GM19193 (cell line): ENCODE results near the gene TKTL1.
A peak's percentile ranks its signal among the peaks of the same experiment; 100 is the strongest.

ENCODE experiments used
- POLR2A ChIP-seq: IDR thresholded peaks from 4 replicates; pipeline ENCODE4 v1.6.1; 2011; ENCODE audit not compliant: insufficient read depth, insufficient read length; ENCODE audit errors: extremely low read depth

Gene TKTL1

DNA sequence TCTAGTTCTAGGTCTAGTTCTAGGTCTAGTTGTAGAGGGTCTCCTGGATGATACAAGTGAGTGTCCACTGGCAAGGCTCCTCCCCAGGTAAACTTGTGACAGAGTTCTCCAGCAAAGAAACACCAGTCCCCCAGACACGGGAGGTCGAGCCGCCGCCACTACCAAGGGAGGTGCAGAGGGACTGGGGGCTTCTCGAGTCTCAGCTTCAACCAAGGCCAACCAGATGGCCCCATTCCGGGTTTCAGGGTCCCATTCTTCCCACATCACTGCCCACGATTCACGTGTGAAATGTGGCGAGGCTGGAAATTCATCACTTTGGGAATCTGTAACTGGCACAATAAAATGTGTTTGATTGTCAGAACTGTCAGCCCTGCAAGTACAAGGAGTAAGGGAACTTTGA lies 37.5 kb downstream of the TKTL1 start:
- TF ChIP-seq POLR2A = no peak

DNA sequence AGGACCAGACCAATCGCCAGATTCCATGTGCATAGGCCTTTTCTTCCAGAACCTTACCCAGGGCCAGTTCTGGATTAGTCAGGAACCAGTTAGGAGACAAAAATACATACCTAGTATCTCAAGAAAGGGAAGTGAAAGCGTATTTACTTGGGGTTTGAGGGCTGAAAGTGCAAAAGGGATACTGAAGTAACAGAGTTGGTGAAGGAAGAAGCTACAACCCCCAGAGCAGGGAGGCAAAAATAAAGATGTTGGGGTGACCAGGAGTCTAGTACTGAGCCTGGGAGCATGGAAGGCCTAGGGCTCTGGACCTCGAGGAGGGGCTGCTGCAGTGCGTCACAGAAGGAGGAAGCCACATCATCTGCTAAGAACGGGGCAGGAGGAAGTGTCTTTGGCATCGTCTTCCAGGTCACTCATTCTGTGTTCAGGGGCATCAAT lies 38.3 kb downstream of the TKTL1 start:
- no peak for TF ChIP-seq POLR2A

DNA sequence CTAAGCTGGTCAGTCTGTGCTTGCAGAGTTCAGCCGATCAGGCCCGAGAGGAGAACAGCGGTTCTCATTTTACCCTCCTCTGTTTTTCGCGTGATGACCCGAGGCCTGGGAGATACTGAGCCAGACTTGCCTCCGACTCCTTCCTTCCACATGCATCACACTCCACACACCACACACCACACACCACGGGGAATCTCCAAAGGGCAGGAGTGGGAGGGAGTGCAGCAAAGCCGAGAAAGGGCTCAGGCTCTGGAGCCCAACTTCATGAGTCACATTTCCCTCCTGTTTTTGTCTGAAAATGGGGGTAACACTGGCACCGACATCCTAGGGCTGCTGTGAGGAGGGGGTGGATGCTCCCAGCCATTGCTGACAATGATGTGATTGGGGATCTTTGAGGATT lies 38.9 kb downstream of the TKTL1 start:
- no peak for TF ChIP-seq POLR2A

DNA sequence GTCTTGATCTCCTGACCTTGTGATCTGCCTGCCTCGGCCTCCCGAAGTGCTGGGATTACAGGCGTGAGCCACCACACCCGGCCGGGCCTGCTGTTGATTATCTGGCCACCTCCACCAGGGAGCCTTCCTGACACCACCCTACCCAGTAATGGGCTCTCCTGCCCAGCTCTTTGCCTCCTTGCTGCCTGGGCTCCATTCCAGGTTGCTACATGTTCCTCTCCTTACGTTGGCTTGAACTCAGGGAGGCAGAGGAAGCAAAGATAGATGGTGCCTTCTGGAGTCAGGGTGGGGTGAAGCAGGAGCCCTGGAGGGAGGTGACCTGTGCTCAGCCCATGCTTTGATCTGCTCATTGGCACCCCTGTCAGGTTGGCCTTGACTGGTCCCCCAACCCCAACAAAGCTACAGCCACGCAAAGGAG lies 52.5 kb downstream of the TKTL1 start:
- no peak for TF ChIP-seq POLR2A

DNA sequence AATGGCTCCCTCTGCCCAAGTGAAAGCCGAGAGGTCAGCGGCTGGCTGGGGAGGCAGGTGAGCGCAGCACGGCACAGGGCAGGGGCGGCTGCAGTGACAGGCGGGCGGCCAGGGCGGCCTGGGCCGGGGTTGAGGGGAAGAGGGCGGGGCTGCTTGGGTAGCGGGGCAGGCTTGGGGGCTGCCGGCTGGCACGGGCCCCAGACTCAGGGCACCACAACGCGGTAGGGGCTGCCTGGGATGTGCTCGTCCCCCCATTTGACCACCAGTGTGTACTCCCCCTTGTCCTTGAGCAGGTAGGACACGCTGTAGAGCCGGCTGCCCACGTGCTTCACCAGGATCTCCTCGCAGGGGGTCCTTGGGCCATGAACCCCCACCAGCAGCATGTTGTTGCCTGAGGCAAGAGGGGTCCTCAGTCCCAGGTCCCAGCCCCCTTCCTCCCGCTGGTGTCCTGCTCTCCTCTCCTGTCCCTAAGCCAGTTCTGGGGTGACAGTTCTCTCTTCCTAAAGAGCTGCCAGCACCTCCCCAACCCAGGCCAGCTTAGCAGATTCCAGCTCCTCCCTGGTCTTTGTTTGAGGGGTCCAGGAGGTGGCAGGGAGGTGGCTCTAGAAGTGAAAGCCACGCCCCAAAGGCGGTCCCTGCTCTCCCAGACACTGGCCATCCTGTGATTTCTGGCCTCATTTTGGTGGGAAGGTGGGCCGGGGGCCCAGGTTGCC lies 53.2 kb downstream of the TKTL1 start:
- TF ChIP-seq POLR2A = no peak

DNA sequence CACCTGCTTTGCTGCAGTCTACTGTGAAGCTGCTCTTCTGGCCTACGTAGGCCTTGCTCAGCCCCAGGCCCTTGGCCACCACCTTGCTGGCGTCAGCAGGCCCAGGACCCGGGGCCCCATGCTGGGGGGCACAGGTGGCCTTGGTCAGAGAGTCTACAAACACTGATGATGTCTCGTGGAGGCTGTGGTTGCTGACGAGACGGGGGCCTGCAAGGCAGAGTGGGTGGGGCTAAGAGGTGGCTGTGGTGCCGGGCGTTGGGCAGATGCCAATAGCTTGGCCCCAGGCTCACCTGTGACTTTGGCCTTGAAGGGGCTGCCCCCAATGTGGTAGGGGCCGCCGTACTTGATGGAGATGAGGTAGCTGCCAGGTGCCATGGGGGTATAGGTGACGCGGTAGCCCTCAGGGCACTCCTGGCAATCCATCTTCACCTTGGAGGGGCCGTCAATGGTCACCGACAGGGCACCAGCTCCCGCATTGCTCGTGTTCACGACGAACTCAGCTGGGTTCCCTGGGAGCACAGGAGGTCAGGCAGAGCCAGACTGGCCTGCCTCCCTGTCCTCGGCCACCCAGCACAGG lies 53.9 kb downstream of the TKTL1 start:
- TF ChIP-seq POLR2A = peak; percentile 22

DNA sequence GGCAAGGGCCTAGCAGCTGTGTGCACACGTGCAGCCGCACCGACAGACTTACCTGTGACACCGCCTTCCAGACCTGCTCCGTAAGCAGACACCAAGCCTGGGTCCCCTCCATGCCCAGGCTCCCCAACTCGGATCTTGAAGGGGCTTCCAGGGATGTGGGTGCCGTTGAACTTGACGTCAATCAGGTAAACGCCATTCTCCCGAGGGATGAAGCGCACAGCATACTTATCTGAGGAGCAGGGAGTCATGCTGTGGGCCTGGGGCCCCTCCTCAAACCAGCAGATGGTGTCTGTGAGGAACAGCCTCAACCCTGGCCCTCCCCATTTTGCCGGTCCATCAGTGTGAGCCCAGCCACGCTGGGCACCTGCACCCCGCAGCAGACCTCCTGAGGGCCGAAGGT lies 54.4 kb downstream of the TKTL1 start:
- TF ChIP-seq POLR2A = no peak

DNA sequence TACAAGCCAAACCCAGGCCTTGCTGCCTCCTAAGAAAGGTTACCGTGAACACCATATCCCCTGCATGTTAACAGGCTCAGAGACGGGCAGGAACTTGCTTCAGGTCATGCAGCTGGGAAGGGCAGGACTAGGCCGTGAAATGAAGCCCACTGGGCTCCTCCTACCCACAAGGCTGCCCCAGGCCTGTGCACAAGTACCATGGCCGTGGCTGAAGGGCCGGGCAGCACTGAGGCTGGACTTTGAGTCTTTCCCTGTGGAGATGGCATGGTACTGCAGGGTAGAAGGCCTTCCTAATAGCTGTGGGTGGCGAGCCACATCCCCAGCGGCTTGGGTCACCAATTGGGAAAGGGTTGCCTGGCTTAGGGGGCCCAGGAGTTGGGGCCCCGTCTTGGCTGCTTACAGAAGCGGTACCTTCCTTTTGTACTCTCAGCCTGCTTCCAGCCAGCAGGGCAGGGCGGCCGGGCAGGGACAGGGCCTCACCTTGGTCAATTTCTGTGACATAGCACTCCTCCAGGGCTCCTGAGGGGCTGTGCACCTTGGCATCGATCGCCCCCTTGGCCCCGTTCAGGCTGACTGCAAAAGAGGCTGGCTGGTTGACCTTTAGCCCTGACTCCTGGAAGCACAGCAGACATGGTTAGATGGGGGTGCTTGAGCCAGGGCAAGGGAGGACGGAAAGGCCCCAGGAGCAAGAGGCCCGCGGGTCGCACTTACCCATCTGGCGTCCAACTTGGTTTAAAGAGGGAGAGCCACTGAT lies 55.0 kb downstream of the TKTL1 start:
- TF ChIP-seq POLR2A = no peak

DNA sequence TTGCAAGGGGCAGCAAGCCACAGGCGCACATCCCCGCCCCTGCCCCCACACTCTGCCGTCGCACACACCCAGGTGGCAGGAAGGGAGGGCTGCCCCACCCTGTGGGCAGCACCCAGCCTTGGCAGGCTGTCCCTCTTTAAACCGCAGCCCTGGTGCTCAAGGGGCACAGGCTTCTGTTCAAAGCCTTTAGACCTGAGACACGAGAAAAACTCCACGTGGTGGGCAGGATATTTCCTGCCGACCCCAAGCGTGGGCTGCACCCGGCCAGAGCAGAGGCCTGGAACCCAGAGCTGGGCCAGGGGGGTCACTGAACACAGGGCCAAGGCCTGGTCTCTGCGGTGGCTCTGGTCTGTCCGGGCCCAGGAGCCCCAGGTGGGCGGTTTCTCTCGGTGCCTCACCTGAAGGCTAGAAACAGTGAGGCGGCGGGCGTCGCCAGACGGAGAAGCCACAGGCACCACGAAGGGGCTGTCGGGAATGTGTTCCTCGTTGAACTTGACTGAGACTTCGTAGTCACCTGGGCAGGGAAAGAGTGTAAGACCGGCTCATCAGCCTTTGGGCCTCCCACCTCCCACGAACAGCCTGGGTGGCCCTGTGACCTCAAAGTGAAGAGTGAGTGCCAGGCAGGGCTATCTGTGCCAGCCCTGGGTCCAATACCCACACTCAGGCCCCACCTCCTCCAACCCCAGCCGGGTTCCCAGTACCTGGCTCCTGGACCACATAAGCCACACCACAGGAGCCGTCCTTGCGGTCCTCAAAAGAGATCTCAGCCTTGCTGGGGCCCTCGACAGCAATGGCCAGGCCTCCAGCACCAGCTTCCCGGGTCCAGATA lies 55.8 kb downstream of the TKTL1 start:
- no peak for TF ChIP-seq POLR2A

DNA sequence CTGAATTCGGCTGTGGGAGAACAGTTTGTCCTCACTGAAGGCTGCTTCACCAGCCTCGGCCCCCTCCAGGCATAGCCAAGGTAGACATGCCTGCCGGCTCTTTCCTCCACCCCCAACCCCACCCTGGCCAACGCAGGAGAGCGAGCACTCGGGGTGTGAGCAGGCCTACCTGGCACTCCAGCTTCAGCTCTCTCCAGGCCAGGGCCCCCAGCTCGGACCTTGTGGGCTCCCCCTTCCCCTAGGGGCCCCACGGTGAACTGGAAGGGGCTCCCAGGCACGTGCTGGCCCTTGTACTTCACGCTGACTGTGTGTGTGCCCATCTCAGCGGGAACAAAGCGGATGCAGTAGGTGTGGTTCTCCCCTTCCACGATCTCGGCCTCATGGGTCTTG lies 56.4 kb downstream of the TKTL1 start:
- TF ChIP-seq POLR2A = no peak

DNA sequence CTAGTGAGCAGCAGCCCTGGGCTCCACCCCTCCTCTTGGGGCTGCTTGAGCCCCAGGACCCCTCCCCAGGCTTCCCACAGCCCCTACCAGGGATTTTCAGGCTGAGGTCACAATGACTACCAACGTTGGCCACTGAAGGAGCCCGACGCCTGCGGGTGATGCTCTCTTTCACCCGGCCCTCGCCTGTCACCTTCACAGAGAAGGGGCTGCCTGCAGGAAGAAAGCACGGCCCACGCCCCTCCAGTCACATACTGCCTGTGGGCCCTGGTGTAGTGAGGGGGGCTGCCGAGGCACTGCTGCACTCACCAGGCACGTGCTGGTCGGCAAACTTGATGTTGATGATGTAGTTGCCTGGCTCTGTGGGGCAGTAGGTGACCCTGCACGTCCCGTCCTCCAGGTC lies 56.9 kb downstream of the TKTL1 start:
- no peak for TF ChIP-seq POLR2A

DNA sequence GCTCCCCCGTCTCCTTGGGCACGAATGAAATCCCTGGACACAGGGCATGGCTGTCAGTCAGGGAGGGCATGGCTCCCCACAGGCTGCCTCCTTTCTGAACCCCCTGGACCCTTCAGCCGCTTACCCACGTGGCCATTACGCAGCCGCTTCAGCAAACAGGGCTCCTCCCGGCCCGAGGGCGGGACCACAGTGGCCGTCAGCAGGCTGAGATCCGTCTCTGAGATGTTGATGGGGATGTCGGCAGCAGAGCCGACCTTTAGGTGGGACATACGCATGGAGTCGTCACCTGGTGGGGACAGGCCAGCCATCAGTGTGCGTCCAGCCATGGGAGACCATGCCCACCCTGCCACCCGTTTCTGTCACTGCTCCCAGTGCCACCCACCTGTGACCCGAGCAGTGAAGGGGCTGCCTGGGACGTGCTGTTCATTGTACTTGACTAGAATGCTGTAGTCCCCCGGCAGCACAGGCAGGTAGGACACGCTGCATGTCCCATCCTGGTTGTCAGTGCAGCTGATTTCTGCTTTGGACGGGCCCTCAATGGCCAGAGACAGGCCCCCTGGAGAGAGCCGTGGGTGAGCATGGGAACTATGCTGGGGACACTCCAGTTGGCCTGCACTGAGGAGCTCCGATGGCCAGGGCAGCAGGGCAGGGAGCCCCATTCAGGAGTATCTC lies 57.7 kb downstream of the TKTL1 start:
- TF ChIP-seq POLR2A = no peak

DNA sequence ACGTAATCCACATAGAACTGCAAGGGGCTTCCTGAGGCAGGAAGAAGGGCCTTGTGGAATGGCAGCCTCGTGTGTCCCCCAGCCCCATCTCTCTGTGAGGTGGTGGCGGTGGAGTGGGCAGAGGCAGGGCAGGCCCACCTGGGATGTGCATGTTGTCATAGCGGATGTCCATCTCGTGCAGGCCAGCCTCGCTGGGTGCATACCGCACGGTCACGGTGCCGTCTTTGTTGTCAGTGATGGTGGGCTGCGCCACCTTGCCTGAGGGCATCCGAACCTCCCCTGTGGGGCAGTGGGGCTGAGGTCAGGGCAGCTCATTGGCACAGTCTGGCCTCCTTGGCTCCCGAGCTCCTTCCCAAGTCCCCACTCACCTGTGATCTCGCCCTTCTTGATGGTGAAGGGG lies 58.4 kb downstream of the TKTL1 start:
- no peak for TF ChIP-seq POLR2A

DNA sequence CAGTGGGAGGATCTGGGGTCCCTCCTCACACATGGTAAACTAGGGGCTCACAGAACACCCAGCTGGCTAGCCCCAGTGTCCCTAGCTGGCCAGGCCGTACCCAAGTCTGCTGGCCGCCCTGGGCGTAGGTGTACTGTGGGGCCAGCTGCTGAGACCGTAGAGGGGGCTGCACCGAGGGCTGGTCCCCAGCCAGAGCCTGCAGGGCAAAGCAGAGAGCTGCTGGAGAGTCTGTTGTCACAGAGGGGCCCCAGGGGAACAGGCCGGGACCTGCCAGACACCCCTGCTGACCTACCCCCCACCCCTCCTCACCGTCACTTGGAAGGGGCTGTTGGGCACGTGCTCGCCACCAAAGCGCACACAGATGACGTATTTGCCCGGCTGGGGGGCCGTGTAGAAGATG lies 58.9 kb downstream of the TKTL1 start:
- no peak for TF ChIP-seq POLR2A

DNA sequence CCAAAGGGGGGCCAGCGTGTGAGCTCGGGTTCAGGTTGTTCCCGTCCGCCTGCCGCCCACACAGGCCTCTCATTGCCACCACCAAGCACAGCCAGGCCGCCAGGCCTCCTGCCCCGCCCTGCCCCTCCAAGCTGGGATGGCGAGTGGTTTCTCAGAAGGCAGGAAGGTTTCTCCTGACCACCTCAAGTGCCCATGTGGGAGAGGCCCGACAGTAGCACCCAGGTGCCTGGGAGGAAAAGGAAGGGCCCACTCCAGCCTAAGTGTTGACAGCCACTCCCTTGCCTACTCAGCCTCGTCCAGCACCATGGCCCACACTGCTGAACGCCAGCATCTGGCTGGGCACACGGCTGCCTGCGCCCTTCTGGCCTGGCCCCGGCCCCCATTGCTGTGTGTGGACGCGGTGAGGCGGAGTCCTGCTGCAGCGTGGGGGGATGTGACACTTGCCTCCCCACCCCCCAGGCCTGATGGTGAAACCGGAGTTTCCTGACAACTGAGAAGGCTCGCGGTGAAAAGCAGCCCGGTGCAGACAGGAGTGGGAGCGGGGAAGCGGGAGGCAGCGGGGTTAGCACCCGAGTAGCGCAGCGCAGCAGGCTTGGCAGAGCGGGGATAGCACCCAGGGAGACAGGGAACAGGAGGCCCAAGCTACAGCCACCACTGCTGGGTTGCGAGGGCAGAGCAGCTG lies 59.6 kb downstream of the TKTL1 start:
- TF ChIP-seq POLR2A = no peak

DNA sequence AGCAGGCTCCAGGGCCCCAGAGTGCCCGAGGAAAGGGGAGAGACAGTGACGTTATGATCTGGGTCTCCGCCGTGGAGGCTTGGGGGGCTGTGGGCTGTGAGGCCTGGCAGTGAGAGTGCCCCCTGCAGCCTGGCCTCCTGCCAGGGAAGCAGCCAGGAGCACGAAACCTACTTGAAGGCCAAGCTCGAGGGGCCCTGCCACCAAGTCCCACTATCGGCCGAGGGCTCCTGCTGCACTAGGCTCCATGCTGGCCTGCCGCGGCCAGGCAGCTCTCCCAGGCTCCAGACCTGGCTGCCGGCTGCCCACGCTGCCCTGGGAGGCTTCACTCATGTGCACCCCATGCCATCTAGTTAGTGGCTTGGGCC lies 60.2 kb downstream of the TKTL1 start:
- no peak for TF ChIP-seq POLR2A
